Subcutaneous adipose tissue (tissue), 4 donors: ENCODE results near the gene BPIFB3. TPM values are rescaled to one million over a fixed set of nuclear protein-coding genes. Genes with fewer than 3 reads are reported as not detected.

ENCODE experiments used
- total RNA-seq, 4 donors: library from RNA; depleted of rRNA; stranded (reverse); fragments of >200 nt; gene quantifications; one replicate each; pipeline ENCODE4 v1.1.0, GENCODE V29; 2016
- TF ChIP-seq, protein P1 (sequence below): fragments of 450-650 bp; IDR thresholded peaks from one replicate; pipeline ENCODE4 v1.5.1; 2016; ENCODE audit warnings: low read depth, mild to moderate bottlenecking, control low read depth, antibody characterized with exemption, moderate library complexity

BPIFB3 gene
- total RNA-seq, 4 donors from 2014 or later = not detected

DNA sequence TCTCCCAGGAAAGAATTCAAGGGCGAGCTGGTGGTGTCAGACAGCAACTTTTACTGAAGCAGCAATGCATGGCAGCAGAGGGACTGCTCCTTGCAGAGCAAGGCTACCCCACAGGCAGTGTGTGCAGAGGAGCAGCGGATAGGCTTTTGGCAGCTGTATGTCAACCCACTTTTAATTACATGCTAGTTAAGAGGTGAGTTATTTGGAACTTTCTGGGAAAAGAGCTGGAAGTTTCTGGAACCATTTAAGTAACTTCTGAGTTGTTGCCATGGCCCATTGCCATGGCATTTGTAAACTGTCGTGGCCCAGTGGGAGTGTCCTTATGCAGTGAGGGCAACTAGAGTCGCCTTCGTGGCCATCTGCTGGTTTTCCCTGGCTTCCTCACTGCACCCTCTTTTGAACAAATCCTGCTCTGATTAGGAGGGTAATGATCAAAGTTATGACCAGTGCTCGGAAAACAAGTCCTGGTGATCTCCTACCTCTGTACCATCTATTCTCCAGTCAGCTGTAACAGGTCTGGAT lies 59.7 kb downstream of the BPIFB3 start:
- TF ChIP-seq, protein P1, sequence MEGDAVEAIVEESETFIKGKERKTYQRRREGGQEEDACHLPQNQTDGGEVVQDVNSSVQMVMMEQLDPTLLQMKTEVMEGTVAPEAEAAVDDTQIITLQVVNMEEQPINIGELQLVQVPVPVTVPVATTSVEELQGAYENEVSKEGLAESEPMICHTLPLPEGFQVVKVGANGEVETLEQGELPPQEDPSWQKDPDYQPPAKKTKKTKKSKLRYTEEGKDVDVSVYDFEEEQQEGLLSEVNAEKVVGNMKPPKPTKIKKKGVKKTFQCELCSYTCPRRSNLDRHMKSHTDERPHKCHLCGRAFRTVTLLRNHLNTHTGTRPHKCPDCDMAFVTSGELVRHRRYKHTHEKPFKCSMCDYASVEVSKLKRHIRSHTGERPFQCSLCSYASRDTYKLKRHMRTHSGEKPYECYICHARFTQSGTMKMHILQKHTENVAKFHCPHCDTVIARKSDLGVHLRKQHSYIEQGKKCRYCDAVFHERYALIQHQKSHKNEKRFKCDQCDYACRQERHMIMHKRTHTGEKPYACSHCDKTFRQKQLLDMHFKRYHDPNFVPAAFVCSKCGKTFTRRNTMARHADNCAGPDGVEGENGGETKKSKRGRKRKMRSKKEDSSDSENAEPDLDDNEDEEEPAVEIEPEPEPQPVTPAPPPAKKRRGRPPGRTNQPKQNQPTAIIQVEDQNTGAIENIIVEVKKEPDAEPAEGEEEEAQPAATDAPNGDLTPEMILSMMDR = no peak

DNA sequence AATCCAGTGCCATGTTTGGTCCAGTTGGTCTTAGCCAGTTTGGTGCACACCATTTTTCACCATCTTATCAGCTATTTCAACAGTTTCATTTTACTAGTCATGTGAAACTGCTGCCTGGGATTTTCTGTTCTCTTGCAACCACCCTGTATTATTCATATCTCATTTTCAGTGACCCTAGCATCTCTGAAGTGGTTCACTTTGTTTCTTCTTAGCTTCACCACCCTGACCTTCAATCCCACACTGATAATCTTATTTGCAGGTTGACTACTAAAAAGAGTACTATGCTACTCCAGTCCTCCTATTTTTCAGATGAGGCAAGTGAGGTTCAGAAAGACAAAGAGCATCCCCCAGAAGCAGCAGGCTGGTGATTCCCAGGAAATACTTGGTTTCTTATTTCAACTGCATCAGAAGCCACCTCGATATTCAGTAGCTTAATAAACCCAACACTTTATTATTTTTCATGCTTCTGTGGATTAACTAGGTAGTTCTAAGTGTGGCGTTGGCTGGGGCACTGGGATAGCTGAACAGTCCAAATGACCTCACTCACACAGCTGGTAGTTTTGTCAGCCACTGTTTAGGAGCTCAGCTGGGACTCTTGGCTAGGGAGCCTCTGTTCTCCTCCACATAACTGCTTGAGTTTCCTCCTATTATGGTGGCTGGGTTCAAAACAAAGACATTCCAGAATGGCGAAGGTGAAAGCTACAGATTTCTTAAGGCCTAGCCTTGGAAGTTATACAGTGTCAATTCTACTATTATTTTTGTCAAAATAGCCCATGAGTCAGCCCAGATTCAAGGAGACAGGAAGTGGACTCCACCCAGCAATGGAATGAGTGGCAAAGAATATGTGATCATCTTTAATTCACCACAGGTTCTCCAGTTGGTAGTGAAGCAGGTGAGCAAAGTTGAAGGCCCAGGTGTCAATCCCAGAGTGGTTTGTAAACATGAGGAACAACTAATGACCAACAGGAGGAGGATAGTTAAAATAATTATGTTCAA lies 66.3 kb downstream of the BPIFB3 start:
- TF ChIP-seq, protein P1 = no peak

DNA sequence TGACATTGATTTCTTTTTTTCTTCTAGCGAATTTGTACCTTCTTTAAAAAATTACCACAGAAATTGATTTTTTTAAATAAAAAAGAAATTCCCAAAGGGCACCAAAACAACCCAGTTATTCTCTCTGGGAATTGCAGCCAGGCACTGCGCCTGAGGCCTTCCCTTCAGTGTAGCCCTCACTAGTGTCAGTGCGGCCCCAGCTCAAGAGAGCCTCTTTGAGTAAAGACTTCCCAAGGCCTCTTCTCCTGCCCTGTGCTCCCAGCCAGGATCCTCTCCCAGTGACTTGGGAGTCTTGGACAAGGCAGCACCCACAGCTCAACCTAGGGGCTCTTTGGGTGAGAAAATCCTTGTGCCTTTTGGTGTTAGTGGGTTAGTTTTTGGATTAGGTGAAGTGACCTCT lies 67.2 kb downstream of the BPIFB3 start:
- TF ChIP-seq, protein P1 = no peak

Other genes with a start within 250 kb of the BPIFB3 start
- 100 to 1,000 TPM in 1 of 4 donors, 10 to 100 TPM in 3; 63.3 to 114 (median 77.1) TPM for gene MAPRE1, start 233.9 kb upstream of the BPIFB3 start, total RNA-seq
- gene EFCAB8, start 195.0 kb upstream of the BPIFB3 start, total RNA-seq = under 1 TPM in 1 of 4 donors, not detected in 3; 0.19 TPM
- gene SUN5, start 49.5 kb upstream of the BPIFB3 start, total RNA-seq = not detected
- not detected for gene BPIFB2, start 46.2 kb upstream of the BPIFB3 start, total RNA-seq
- gene BPIFB6, start 22.3 kb upstream of the BPIFB3 start, total RNA-seq = not detected
- gene BPIFB4, start 25.7 kb downstream of the BPIFB3 start, total RNA-seq = not detected
- not detected for gene BPIFA2, start 114.3 kb downstream of the BPIFB3 start, total RNA-seq
- gene BPIFA3, start 163.4 kb downstream of the BPIFB3 start, total RNA-seq = not detected
- gene BPIFA1, start 182.1 kb downstream of the BPIFB3 start, total RNA-seq = not detected
- not detected for gene BPIFB1, start 229.3 kb downstream of the BPIFB3 start, total RNA-seq